Activated CD8-positive, alpha-beta memory T cell treated with anti-CD3 and anti-CD28 coated beads for 36 hours (primary cell): ENCODE results near the gene ZNF302. TPM values are rescaled to one million over a fixed set of nuclear protein-coding genes. Genes with fewer than 3 reads are reported as not detected.
"Not testable (repeated sequence)": the region's sequence is repeated elsewhere in the genome, so short reads cannot be mapped to it uniquely, and the experiment has no call there.

Source experiments
- CTCF ChIA-PET: fragments of 350-600 bp; sonication (Branson Sonifier 250); formaldehyde crosslinking; loops from one replicate; lab custom pipeline; 2021; ENCODE audit warnings: antibody characterized with exemption; lab: Charles Lee
- POLR2A ChIA-PET: fragments of 350-600 bp; sonication (Branson Sonifier 250); formaldehyde crosslinking; loops from one replicate; lab custom pipeline; 2021; ENCODE audit warnings: antibody characterized with exemption; lab: Charles Lee
- total RNA-seq, 2 experiments: library from RNA; stranded (reverse); gene quantifications; one replicate each; pipeline ENCODE4 v1.2.3, GENCODE V29; 2021

ZNF302 gene
- 10 to 100 TPM; 12.1 to 12.3 TPM for total RNA-seq

DNA sequence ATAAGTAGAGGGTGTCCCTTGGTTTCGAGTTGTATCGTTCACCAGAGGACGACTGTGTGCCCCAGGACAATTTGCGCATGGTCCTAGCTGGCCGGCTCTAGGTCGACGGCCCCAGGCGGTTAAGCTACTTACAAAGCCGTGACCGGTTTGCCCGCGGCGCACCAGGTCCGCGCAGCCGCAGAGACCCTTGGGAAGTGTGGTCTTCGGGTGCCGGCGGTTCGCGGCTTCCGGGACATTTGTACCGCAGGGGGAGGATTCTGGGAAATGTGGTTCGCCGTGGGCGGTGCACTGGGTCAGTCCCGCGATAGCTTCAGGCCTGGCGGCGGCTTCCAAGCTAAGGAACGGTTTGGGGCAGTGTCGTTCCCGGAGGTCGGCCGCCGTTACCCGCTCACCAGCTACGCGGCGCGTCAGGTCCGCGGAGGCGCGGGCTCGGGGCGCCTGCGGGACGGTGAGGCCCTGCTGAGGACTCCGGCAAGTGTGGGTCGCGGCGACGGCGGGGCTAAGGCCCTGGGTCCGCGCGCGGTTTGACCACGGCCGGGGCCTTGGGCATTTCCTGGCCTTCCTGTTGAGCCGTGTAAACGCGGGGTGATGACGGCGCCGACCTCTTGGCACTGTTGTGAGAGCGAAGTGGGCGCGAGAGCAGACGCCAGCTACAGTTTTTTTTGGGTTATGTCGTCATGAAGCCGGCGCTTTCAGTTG is at the start of gene ZNF302:
ZNF302 (plus strand) TSS at position 293 of the 699 bp plus-strand sequence. CDS start 1,127 bp downstream, outside the sequence.
- POLR2A ChIA-PET = interaction anchor here (0.6 to 2.1 kb wide), 5 partner anchors 37 to 504 kb away, joined by 3 to 9 read pairs (median 3); partner anchors contain the start of genes ZNF181 and ZNF30
- CTCF ChIA-PET = interaction anchor here (0.5 to 2.0 kb wide), 3 partner anchors 17 to 169 kb away, joined by 3 to 5 read pairs (median 3); no protein-coding TSS in a partner anchor

- POLR2A ChIA-PET = no interaction called here
- CTCF ChIA-PET = no interaction called here
Measured at GRCh38 chr19:34633802-34634201, 43.7 kb upstream of the ZNF302 start.

DNA sequence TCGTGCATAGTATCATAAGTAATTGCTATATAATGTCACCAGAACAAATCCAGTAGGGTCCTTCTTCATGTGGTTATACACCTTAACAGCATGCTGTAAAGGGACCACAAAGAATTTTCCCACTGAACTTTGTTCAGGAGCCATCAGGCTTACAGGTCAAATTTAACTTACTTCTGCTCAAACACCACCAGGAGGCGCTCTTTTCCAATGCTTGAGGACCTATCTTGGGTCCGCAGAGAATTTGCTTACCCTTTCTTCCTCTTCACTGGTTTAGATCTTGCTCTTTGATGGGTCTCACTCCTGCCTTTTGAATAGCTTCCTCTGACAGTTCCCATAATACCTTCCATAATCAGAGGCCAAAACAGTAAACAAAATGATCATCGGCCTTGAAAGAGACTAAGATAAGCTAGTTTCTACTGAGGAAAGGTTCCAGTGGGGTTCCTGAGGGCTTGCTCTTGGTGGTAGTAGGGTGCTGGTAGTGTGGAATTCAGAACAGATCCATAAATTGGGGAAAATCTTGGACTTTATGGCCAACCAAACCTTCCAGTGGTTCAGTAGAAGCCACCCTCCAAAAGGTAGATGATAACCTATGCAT is 37.9 kb upstream of the ZNF302 start:
- CTCF ChIA-PET = interaction anchor here (0.6 to 2.1 kb wide), 6 partner anchors 12 to 405 kb away, joined by 3 to 12 read pairs (median 3); no protein-coding TSS in a partner anchor
- POLR2A ChIA-PET = no interaction called here

DNA sequence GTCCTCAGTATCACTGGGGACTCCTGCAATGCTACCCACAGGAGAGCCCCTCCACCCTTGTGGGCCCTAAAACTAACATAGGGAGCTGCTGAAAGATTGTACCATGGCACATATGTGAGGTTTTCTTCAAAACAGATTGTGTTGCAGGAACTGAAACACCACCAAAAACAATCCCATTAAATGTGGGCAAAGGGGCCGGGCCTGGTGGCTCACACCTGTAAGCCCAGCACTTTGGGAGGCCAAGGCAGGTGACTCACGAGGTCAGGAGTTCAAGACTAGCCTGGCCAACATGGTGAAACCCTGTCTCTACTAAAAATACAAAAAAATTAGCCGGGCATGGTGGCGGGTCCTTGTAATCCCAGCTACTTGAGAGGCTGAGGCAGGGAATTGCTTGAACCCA is 35.2 kb upstream of the ZNF302 start:
- ChIA-PET POLR2A (no interaction called here), CTCF (interaction anchor here (0.6 kb wide), 1 partner anchor 439 kb away, joined by 3 read pairs; no protein-coding TSS in a partner anchor)

- ChIA-PET CTCF (no interaction called here), POLR2A (no interaction called here)
Measured at GRCh38 chr19:34644991-34645461, 32.5 kb upstream of the ZNF302 start.

GRCh38 chr19:34645551-34645950 is 31.9 kb upstream of the ZNF302 start:
- ChIA-PET POLR2A (no interaction called here), CTCF (interaction anchor here (1.1 kb wide), 1 partner anchor 36 kb away, joined by 3 read pairs; no protein-coding TSS in a partner anchor)

- ChIA-PET POLR2A (no interaction called here), CTCF (no interaction called here)
Measured at GRCh38 chr19:34649886-34650543, 27.5 kb upstream of the ZNF302 start.

- CTCF ChIA-PET = interaction anchor here (1.1 kb wide), 1 partner anchor 12 kb away, joined by 4 read pairs; no protein-coding TSS in a partner anchor
- POLR2A ChIA-PET = no interaction called here
Measured at GRCh38 chr19:34651747-34652146, 25.7 kb upstream of the ZNF302 start.

DNA sequence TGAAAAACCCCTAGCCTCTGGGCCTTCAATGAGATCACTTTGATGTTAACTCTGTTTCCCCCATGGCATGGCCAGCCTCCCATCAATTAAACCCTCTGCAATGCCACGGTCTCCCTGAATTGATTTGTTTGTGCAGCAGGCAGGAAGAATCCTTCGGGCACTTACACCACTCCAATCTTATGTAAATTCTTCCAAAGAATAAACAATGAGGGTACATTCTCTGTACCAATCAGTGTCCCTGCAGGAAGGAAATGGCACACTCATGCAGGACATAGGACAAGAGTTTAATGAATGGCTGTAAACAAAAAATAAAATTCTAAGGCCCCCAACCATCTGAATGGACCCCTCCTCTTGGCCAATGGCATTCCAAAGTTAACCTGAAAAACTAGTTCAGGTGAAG is 22.7 kb upstream of the ZNF302 start:
- ChIA-PET POLR2A (no interaction called here), CTCF (no interaction called here)

GRCh38 chr19:34655651-34656050 is 21.8 kb upstream of the ZNF302 start:
- ChIA-PET POLR2A (no interaction called here), CTCF (no interaction called here)

DNA sequence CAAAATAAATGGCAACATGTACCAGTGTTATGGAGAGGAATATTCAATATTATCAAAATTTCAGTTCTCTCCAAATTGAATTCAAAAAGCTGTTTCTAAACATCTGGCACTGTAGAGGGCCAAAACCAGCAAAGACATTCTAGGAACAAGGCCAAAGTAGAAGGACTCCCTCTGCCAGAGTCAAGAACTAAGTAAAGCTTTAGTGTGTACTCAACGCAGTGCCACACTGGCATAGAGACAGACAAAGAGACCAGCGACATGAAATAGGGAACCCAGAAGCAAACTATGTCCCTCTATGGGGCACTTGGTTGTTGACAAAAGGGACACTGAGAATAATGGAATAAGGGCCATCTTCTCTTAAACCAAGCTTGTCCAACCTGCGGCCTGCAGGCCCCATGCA is 16.1 kb upstream of the ZNF302 start:
- ChIA-PET CTCF (no interaction called here), POLR2A (no interaction called here)

- CTCF ChIA-PET = interaction anchor here (1.4 kb wide), 1 partner anchor 22 kb away, joined by 4 read pairs; no protein-coding TSS in a partner anchor
- POLR2A ChIA-PET = no interaction called here
Measured at GRCh38 chr19:34662919-34663318, 14.6 kb upstream of the ZNF302 start.

GRCh38 chr19:34664168-34664567 is 13.3 kb upstream of the ZNF302 start:
- ChIA-PET CTCF (no interaction called here), POLR2A (no interaction called here)

GRCh38 chr19:34664870-34665269 is 12.6 kb upstream of the ZNF302 start:
- ChIA-PET POLR2A (no interaction called here), CTCF (no interaction called here)

GRCh38 chr19:34665275-34665674 is 12.2 kb upstream of the ZNF302 start:
- POLR2A ChIA-PET, CTCF ChIA-PET: not testable (repeated sequence)

GRCh38 chr19:34666200-34666957 is 11.1 kb upstream of the ZNF302 start:
- ChIA-PET POLR2A (no interaction called here), CTCF (no interaction called here)

DNA sequence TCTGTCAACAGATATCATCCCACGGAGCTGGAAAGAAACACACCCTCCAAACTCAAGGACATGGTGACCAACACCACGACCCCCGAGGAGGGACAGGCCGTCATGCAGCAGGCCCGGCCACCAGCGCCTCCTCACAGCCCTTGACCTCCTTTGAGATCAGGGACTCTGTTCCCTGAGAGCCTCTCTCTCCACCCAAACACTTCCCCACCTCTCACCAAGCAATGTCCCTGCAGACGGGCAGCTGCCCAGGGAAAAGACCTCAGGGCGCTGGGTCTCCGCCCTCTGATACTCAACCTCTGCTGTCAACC is 10.6 kb upstream of the ZNF302 start:
- ChIA-PET POLR2A (no interaction called here), CTCF (no interaction called here)

DNA sequence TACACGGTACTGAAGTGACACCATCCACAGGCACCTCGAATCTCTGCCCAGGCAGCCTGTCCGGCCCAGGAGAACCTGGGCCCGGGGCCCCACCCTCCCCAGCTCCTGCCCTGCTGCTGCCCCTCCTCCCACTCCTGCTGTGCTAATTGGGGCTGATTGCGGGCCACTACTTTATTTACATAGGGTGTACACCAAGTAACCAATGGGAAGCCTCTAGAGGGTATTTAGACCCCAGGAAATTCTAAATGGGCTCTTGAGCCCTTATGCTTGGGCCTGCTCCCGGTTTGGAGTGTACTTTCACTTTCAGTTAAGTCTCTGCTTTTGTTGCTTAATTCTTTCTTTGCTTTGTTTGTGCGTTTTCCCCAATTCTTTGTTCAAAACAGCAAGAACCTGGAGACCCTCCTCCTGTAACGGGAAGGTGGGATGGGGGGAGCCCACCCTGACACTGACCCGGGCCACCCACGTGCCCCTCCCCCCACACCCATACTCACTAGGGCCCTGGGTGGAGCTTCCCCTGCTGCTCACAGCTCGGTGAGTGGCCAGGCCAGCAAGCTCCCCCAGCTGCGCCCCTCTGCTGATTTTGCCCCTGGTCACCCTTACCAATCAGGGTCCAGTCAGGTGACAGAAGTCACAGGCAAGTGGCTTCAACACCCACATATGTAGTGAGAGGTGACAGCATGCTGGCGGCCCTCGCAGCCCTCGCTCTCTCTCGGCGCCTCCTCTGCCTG is 10.0 kb upstream of the ZNF302 start:
- ChIA-PET CTCF (no interaction called here), POLR2A (no interaction called here)
